ENCODE data around the gene GUCY1A2. TPM values are rescaled to one million over a fixed set of nuclear protein-coding genes. Genes with fewer than 3 reads are reported as not detected.

Gene GUCY1A2
- total RNA-seq, 1 donor from 2014 or later, result 0.78 TPM

DNA sequence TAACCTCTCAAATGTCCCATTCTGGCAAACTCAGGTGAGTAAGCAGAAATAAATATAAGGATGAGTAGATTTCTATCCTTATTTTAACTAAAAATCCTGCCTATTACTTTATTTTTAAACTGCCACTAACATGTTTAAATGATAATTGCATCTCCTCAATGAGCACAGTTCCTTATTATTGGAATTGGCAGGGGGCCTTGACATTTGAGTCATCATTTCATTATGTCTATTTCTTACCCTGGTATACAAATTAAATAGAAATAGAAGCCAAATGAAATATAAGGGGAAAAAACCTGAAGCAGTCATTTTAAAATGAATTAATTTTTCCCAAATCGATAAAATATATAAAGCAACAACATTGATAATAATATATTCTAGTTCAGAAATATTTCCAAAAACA, 81.2 kb downstream of the GUCY1A2 start:
- Mint-ChIP-seq H3K36me3 (ENCODE audit: unreplicated experiment) (no peaks in the 10 kb centered on the region), H3K4me3 (ENCODE audit: unreplicated experiment) (no peak overlapping the region), H3K27me3 (ENCODE audit: unreplicated experiment) (peaks cover 3% of the 10 kb centered on the region), H3K9me3 (ENCODE audit: unreplicated experiment) (no peaks in the 10 kb centered on the region), H3K4me1 (ENCODE audit: unreplicated experiment) (no peaks in the 10 kb centered on the region), H3K27ac (ENCODE audit: unreplicated experiment) (no peak overlapping the region)
- no peak for DNase-seq (ENCODE audit: extremely low spot score, unreplicated experiment)
- TF ChIP-seq, protein P1, sequence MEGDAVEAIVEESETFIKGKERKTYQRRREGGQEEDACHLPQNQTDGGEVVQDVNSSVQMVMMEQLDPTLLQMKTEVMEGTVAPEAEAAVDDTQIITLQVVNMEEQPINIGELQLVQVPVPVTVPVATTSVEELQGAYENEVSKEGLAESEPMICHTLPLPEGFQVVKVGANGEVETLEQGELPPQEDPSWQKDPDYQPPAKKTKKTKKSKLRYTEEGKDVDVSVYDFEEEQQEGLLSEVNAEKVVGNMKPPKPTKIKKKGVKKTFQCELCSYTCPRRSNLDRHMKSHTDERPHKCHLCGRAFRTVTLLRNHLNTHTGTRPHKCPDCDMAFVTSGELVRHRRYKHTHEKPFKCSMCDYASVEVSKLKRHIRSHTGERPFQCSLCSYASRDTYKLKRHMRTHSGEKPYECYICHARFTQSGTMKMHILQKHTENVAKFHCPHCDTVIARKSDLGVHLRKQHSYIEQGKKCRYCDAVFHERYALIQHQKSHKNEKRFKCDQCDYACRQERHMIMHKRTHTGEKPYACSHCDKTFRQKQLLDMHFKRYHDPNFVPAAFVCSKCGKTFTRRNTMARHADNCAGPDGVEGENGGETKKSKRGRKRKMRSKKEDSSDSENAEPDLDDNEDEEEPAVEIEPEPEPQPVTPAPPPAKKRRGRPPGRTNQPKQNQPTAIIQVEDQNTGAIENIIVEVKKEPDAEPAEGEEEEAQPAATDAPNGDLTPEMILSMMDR (IDR thresholded peaks at IDR 0.05), result no peak

DNA sequence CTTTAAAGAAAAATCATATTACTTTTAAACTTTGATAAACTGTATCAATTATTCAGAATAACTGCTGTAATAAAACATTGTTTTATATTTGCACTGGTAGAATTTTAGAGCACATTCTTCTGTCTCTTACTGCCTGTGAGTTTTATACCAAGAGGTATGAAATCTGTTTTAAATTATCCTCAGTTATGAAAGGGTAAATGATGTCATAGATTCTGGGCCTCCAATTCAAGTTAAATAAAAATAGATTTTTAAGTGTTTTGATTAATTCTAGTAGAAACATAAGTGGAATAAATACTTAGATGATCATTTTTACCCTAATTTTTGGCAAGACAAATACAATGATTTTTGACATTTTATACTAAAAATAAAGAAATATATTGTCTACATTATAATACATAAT, 93.0 kb downstream of the GUCY1A2 start:
- no peak overlapping the region for H3K4me3 Mint-ChIP-seq (ENCODE audit: unreplicated experiment)
- no peak for DNase-seq (ENCODE audit: extremely low spot score, unreplicated experiment)
- no peak overlapping the region for H3K27ac Mint-ChIP-seq (ENCODE audit: unreplicated experiment)
- no peaks in the 10 kb centered on the region for H3K27me3 Mint-ChIP-seq (ENCODE audit: unreplicated experiment)
- peaks cover 2% of the 10 kb centered on the region for H3K36me3 Mint-ChIP-seq (ENCODE audit: unreplicated experiment)
- peaks cover 12% of the 10 kb centered on the region for H3K4me1 Mint-ChIP-seq (ENCODE audit: unreplicated experiment)
- H3K9me3 Mint-ChIP-seq (ENCODE audit: unreplicated experiment), result peaks cover 5% of the 10 kb centered on the region
- TF ChIP-seq, protein P1 (IDR thresholded peaks at IDR 0.05), result no peak

DNA sequence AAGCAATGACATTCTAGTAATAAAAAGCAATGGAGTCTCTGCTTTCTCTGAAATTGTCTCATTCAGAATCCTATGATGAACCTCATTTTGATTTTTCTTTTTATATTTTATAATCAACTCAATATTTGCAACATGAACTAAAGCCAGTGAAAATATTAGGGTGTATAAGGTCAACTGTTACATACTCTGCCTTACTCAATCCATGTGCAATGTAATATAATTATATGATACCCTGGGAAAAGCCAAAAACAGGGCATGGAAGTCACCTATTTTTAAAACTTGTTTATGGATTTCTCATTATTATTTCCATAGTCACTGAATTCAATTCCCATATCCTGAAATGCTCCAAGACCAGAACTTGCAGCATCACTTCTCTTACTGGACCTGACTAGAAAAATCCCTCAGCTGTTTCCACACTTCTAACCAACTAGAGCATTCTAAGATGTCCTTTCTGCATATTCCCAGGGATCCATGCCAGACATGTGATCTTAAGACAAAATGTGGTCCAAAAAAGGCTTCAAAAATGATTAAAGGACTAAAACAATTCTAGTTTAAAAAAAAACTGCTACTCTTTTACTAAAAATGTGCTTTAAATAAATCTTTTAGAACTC, 97.3 kb downstream of the GUCY1A2 start:
- no peaks in the 10 kb centered on the region for H3K36me3 Mint-ChIP-seq (ENCODE audit: unreplicated experiment)
- no peak for DNase-seq (ENCODE audit: extremely low spot score, unreplicated experiment)
- peaks cover 9% of the 10 kb centered on the region for H3K4me1 Mint-ChIP-seq (ENCODE audit: unreplicated experiment)
- no peaks in the 10 kb centered on the region for H3K27me3 Mint-ChIP-seq (ENCODE audit: unreplicated experiment)
- no peak overlapping the region for H3K27ac Mint-ChIP-seq (ENCODE audit: unreplicated experiment)
- H3K9me3 Mint-ChIP-seq (ENCODE audit: unreplicated experiment), result no peaks in the 10 kb centered on the region
- TF ChIP-seq, protein P1 (IDR thresholded peaks at IDR 0.05), result no peak
- no peak overlapping the region for H3K4me3 Mint-ChIP-seq (ENCODE audit: unreplicated experiment)

DNA sequence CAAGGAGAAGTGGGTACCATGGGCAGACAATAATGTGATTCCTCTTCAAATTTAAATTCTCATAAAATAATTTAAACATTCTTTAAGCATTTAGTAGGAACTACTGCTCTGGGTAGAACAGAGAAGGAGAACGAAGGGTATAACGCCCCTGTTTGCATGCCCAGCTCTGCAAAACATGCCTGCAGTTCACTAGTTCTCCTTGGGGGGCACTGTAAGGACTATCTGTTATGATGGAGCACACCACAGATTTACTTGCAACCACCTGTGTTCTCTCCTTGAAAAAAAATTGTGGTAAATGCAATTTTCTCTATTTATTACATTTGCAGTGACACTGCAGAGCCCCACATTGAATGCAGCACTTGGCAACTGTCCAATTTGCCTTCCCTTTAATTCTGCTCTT, 100.3 kb downstream of the GUCY1A2 start:
- Mint-ChIP-seq H3K4me1 (ENCODE audit: unreplicated experiment) (no peaks in the 10 kb centered on the region), H3K27ac (ENCODE audit: unreplicated experiment) (no peak overlapping the region), H3K4me3 (ENCODE audit: unreplicated experiment) (no peak overlapping the region), H3K27me3 (ENCODE audit: unreplicated experiment) (no peaks in the 10 kb centered on the region), H3K36me3 (ENCODE audit: unreplicated experiment) (no peaks in the 10 kb centered on the region), H3K9me3 (ENCODE audit: unreplicated experiment) (no peaks in the 10 kb centered on the region)
- TF ChIP-seq, protein P1 (IDR thresholded peaks at IDR 0.05), result peak; percentile 40
- DNase-seq (ENCODE audit: extremely low spot score, unreplicated experiment), result no peak

DNA sequence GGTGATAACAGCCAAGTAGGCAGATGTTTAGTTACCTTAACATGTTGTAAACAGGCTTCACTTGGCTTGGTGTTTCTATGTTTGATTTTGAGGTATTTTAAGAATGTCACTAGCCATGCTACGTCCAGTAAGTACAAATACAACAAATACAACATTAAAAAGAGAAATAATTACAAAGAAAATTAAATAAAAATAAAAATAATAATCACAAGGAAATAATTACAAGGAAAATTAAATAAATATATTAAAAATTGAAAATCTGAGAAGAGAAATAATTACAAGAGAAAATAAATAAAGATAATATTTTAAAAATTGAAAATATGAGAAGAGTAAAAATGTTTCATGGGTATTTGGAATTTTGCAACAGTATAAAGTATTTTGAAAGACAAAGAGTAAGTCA, 103.9 kb downstream of the GUCY1A2 start:
- no peaks in the 10 kb centered on the region for H3K9me3 Mint-ChIP-seq (ENCODE audit: unreplicated experiment)
- peaks cover 3% of the 10 kb centered on the region for H3K27me3 Mint-ChIP-seq (ENCODE audit: unreplicated experiment)
- no peak for DNase-seq (ENCODE audit: extremely low spot score, unreplicated experiment)
- H3K4me3 Mint-ChIP-seq (ENCODE audit: unreplicated experiment), result no peak overlapping the region
- no peaks in the 10 kb centered on the region for H3K4me1 Mint-ChIP-seq (ENCODE audit: unreplicated experiment)
- H3K27ac Mint-ChIP-seq (ENCODE audit: unreplicated experiment), result no peak overlapping the region
- no peaks in the 10 kb centered on the region for H3K36me3 Mint-ChIP-seq (ENCODE audit: unreplicated experiment)
- TF ChIP-seq, protein P1 (IDR thresholded peaks at IDR 0.05), result no peak

Measured in osteocyte (in vitro differentiated cells).